GM19372 (cell line): ENCODE results near the gene C1orf174.

Experiments
- ATAC-seq: cut with Tn5 transposase; IDR thresholded peaks from one replicate; pipeline ENCODE4 v1.9.1; 2021; ENCODE audit warnings: mild to moderate bottlenecking, low read depth, moderate library complexity; ENCODE audit not compliant: unreplicated experiment

C1orf174 gene

DNA sequence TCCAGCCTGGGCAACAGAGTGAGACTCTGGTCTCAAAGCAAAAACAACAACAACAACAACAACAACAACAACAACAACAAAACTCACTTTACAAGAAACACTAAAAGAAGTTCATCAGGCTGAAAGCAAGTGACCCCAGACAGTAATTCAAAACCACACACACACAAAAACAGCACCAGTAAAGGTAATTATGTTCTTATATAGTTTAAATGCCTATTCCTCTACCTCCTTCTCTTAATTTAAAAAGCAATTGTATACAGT, 1.7 kb downstream of the C1orf174 start:
- ATAC-seq = no peak

DNA sequence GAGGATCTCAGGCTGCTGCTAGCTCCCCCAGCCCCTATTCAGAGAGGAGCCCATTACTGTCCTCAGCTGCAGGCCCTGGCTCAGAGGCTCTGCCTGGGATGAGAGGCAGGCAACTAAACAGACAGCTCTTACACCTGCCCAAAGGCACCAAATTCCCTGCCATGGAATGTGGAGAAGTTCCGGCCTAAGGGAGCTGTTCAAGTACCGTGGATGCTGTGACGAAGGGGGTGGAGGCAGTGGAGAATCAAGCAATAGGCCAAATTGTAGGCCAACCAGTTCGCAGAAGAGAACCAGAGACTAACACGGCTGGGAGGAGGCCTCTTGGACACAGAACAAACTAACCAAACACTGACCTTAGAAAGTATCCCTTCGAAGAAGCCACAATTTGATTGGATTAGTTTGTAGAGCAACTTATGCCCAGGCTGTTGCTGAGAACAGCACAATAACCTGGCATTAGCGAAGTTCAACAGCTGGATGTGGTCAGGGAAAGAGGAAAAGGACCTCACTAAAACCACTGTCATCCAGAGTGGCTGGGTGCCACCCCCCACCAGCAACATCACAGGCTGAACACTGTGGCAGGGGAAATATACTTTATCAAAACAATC, 3.6 kb downstream of the C1orf174 start:
- no peak for ATAC-seq

- ATAC-seq = no peak
Observed at GRCh38 chr1:3895951-3896325, 4.1 kb downstream of the C1orf174 start.

DNA sequence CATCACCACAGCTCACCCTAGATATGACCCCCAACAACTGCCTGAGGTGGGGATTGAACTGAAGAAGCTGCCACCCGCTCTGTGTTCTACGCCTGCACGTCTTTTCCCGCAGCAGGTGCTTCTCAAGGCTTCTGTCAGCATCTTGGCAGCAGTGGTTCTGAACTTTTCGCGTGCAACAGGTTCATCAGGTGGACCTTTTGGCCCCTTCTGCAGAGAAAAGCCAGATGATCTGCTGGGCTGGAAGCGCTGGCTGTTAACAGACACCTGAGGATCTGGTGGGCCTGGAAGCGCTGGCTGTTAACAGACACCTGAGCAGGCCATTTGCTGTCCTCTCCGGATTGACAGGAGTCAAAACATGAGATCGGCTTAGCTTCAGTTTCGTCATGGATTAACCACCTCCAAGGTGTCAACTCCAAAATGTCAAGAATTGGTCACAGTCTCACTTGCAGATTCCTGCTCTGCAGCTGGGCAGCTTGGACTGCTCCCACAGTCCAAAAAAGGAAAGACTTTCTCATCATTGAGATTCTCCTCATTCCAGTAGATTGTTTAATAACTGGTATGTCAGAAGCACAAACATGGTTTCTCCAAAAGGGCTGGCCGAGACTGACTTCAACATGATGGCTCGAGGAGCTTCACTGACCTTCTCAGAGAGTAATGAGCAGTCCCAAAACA, 4.7 kb downstream of the C1orf174 start:
- ATAC-seq = no peak

GRCh38 chr1:3894626-3895278, 5.3 kb downstream of the C1orf174 start:
- ATAC-seq = no peak

DNA sequence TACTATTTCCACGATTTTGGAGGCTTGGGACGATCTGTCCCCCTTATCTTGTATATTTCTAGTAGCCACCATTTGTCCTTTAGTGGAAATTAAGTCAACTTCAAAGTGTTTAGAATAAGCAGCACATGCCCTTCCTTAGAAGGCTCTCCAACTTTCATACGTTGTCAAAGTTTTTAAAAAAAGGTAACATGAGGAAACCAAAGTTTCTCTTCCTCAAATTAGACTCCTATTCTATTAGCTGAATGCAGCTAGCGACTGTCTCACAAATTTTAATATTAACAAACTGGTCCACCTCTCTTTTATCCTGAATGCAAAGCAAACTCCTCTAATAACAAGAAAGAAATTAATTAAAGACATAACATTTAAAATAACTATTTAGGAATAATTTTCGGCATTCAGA, 6.9 kb downstream of the C1orf174 start:
- no peak for ATAC-seq

DNA sequence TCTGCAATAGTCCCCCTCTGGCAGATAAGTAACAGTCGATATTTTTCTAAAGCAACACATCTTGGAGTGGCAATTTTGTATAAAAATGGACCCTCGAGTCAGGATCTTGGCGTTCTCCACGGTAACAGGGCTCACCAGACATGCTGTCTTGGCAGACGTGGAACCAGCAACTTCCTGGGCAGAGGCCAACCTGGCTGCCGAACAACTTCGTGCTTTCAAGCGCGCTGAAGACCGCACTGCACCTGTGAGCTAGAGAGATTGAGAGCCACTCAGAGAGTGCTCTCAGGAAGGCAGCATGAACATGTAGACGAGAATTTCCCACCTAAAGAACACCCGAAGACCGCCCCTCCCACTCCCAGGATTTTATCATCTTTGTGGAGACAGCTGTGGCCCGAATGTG, 7.3 kb downstream of the C1orf174 start:
- no peak for ATAC-seq

DNA sequence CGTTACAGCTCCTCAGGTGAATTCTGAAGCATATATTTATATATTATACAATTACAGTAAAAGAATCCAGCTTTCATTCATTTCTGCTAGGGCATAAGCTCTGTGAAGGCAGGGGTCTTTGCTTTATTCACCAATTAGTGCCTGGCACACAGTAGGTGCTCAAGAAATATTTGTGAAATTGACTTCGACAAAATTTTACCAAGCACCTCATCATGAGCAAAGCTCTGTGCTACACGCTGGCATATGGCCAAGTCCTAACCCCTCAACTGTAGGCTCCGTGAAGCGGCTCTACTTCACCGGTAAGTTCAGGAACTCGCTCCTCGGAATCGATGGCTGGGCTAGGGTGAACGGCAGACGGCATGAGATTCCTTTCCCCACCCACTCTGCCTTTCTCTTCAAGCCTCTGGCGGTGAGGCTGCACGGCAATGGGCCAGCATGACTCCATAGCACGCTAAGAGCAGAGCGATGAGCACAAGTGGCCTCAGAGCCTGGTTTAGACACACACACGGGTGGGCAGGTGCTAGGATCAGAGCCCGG, 8.7 kb downstream of the C1orf174 start:
- ATAC-seq = no peak

DNA sequence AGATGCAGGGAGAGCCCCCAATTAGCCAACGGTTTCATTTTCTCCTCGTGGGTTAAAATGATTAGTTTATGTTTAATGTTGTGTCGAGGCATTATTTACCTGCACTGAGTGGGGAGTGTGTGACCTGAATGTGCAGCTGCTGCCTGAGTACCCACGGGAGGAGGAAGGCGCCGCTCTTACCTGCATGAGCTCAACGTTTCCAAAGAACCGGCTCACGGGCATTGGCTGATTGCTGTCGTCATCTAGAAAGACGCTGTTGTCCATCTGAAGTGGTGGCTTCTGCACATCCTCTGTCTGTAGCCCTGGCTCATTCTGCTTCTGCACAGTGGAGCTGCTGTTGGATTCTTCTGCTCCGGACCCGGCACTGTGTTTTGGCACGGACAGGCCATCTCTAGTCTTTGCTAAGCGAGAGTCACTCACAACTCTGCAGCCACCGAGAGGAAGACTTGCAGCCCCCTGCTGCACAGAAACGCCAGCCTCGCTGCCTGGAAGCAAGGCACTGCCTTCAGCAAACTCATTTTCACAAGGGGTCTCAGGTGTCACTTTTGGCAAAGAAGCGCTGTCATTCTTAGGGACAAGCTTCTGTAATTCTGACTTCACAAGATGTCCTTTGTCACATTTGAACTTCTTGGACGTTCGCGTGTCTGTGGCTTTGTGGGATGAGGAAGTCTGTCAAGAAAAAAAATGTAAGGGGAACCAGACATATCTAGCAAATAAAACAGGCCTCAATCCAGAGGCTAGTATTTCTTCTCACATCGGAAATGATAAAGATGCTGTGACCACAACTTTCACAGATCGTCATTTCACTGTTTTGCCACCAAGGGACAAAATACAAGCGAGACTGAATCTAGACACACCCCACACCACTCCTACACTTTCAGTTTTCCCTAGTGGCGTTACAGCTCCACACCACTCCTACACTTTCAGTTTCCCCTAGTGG, 9.4 kb downstream of the C1orf174 start:
- ATAC-seq = no peak

DNA sequence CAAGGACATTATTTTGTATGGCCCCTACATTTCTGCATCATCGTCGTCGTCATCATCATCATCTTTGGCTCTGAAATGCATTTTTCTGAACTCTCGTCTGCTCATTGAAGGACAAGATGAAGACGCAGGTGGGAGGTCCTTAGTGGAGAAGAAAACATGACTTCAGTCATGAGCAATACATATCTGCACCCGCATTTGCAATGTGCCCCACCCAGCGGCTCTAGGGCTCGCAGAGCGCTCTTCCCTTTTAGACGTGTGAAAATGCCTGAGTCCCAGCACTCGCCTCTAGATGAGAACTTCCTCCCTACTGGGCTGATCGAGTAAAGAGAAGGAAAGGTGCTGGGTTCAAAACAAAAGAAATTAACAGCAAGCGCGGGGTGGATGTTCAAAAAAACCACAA, 10.1 kb downstream of the C1orf174 start:
- no peak for ATAC-seq

GRCh38 chr1:3888301-3888700, 11.8 kb downstream of the C1orf174 start:
- no peak for ATAC-seq

DNA sequence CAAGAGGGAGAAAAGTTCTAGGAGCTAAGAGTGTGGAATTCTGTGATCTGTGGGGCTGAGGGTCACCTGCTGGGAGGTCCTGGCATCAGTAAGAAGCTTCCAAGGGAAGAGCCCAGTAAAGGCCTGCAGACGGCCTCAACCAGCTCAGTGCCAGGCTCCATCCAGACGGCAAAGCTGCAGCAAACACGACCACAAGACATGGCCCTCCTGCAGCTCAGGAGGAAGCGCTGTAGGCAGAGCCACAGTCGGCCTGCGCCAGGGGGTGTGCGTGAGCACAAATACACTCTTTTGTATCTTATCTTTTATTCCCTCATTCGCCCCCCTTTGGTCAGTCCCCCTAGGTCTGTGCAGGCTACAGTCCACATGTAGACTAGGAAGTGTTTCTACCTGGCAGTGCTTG, 13.4 kb downstream of the C1orf174 start:
- ATAC-seq = no peak

GRCh38 chr1:3886106-3886670, 13.9 kb downstream of the C1orf174 start:
- ATAC-seq = no peak

DNA sequence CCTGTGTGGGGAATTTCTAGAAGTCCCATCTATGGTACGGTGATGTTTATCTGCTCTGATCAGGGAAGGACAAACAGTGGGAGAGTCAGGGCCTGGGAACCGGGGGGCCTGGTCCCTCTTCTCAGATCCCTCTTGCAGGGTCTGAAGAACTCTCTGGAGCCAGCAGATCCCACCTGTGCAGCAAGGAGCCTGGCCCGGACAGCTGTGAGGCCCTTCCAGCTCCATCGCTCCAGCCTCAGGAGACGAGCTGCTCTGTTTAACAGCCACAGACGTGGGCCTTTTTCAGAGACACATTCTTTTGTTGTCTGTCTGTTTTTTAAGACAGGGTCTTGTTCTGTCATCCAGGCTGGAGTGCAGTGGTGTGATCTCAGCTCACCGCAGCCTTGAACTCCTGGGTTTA, 14.5 kb downstream of the C1orf174 start:
- ATAC-seq = no peak

DNA sequence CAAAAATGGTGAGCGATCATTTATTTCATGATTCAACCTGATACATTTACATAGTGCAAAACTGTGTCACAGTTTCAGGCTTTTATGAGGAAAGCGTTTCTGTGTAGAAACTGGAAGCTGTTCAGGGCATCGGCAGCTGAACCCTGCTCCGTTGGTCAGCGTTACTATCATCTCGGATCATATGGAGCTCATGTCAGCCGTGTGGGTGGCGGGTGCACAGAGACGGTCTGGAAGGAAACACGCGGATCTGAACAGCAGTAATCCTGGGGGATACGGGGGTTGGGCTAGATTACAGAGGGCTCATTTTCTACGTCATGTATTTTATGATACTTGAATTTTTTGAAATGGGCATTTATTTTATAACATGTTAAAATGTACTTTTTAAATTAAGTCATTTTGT, 15.1 kb downstream of the C1orf174 start:
- ATAC-seq = no peak

- no peak for ATAC-seq
Observed at GRCh38 chr1:3883194-3883925, 16.7 kb downstream of the C1orf174 start.

DNA sequence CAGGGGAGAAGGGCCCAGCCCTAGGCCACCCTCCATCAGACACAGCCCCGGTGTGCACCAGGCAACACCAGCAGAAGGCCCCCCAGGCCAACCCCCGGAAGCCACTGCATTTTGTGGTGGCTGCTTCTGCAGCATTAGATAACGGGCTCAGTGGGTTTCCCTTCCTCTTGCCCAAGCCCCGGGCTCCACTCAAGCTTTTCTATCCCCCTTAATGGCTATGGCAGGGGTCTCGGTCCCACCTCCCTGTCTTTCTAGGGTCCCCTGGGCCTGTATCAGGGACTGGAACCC, 18.9 kb downstream of the C1orf174 start:
- no peak for ATAC-seq

GRCh38 chr1:3880429-3881192, 19.5 kb downstream of the C1orf174 start:
- ATAC-seq = no peak

GRCh38 chr1:3879787-3880428, 20.2 kb downstream of the C1orf174 start:
- no peak for ATAC-seq
